Sigmoid colon (tissue), 4 donors: ENCODE data around the gene TENM3.

Source experiments
- POLR2A ChIP-seq, 2 donors: fragments of 450-650 bp; IDR thresholded peaks; one replicate each; pipeline ENCODE4 v1.6.1; 2016; ENCODE audit warnings: antibody characterized with exemption in 2 of 2, mild to moderate bottlenecking in 2 of 2, moderate library complexity in 2 of 2
- POLR2AphosphoS5 ChIP-seq, 4 donors: sonication (generic); formaldehyde crosslinking; IDR thresholded peaks; one replicate each; pipeline ENCODE4 v1.6.1; 2017; ENCODE audit warnings: antibody characterized with exemption in 4 of 4
- TF ChIP-seq, protein P1 (sequence below), 4 experiments: fragments of 450-650 bp in 3 of 4; fragments of 200-600 bp in 1 of 4; IDR thresholded peaks; one replicate each; pipeline ENCODE4 v1.5.1; 2016 to 2019; ENCODE audit warnings: antibody characterized with exemption in 4 of 4, mild to moderate bottlenecking in 3 of 4, moderate library complexity in 2 of 4

GRCh38 chr4:182310962-182311361 is 67.8 kb downstream of the TENM3 start:
- TF ChIP-seq POLR2AphosphoS5 (IDR thresholded peaks at IDR 0.05) (no peak), POLR2A (IDR thresholded peaks at IDR 0.05) (no peak)
- TF ChIP-seq, protein P1, sequence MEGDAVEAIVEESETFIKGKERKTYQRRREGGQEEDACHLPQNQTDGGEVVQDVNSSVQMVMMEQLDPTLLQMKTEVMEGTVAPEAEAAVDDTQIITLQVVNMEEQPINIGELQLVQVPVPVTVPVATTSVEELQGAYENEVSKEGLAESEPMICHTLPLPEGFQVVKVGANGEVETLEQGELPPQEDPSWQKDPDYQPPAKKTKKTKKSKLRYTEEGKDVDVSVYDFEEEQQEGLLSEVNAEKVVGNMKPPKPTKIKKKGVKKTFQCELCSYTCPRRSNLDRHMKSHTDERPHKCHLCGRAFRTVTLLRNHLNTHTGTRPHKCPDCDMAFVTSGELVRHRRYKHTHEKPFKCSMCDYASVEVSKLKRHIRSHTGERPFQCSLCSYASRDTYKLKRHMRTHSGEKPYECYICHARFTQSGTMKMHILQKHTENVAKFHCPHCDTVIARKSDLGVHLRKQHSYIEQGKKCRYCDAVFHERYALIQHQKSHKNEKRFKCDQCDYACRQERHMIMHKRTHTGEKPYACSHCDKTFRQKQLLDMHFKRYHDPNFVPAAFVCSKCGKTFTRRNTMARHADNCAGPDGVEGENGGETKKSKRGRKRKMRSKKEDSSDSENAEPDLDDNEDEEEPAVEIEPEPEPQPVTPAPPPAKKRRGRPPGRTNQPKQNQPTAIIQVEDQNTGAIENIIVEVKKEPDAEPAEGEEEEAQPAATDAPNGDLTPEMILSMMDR (IDR thresholded peaks at IDR 0.05), result no peak
